Spleen (tissue), 7 donors: ENCODE results near the gene ELSPBP1.

Experiments used
- POLR2A ChIP-seq, 3 donors: fragments of 450-650 bp; IDR thresholded peaks; one replicate each; pipeline ENCODE4 v1.5.1; 2017; ENCODE audit warnings: antibody characterized with exemption in 3 of 3, mild to moderate bottlenecking in 1 of 3
- POLR2AphosphoS5 ChIP-seq, 3 donors: sonication (generic); formaldehyde crosslinking; IDR thresholded peaks; one replicate each; pipeline ENCODE4 v1.5.1; 2017; ENCODE audit warnings: antibody characterized with exemption in 3 of 3
- TF ChIP-seq, protein P1 (sequence below), 11 experiments: fragments of 200-600 bp in 7 of 11; fragments of 450-650 bp in 4 of 11; sonication (generic) in 4 of 11; IDR thresholded peaks in 8 of 11; conservative IDR thresholded peaks in 3 of 11; 1 replicate in 7 of 11; 2 replicates in 4 of 11; pipeline versions ENCODE4 v1.4.0 to v1.8.0; 2016 to 2021; ENCODE audit warnings: antibody characterized with exemption in 11 of 11, inconsistent platforms in 4 of 11, mild to moderate bottlenecking in 1 of 11
- donor health status: DM: no; HTN: no; CAD: no; lungs with moderate emphysema.
- donor health status: DM: no; HTN: no; CAD: no.
- donor health status: DM: no; HTN: no; CAD: no.

DNA sequence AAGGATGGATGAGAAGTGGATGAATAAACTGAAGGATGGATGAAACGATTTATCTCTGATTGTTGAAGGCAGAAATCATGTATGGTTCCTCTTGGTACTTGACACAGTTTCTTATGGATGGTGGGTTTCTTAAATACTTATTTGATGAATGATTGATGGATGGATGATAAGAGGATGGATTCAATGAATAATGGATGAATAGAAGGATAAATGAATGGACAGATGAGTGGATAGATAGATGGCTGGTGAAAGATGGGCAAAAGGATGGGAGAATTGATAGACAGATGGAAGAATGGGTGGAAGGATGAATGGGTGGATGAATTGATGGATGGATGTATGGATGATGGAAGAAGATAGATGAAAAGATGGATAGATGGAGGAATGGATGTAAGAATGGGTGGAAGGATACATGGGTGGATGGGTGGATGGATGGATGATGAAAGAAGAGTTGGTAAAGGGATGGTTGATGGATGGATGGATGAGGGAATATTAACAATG, 1.8 kb downstream of the ELSPBP1 start:
- TF ChIP-seq, protein P1, sequence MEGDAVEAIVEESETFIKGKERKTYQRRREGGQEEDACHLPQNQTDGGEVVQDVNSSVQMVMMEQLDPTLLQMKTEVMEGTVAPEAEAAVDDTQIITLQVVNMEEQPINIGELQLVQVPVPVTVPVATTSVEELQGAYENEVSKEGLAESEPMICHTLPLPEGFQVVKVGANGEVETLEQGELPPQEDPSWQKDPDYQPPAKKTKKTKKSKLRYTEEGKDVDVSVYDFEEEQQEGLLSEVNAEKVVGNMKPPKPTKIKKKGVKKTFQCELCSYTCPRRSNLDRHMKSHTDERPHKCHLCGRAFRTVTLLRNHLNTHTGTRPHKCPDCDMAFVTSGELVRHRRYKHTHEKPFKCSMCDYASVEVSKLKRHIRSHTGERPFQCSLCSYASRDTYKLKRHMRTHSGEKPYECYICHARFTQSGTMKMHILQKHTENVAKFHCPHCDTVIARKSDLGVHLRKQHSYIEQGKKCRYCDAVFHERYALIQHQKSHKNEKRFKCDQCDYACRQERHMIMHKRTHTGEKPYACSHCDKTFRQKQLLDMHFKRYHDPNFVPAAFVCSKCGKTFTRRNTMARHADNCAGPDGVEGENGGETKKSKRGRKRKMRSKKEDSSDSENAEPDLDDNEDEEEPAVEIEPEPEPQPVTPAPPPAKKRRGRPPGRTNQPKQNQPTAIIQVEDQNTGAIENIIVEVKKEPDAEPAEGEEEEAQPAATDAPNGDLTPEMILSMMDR (IDR thresholded peaks at IDR 0.05 in 8 of 11, conservative IDR thresholded peaks at IDR 0.05 in 3 of 11) = no peak
- TF ChIP-seq POLR2A (IDR thresholded peaks at IDR 0.05) (no peak), POLR2AphosphoS5 (IDR thresholded peaks at IDR 0.05) (no peak)
